PC-3 (cell line): ENCODE results near the gene SPON2. TPM values are rescaled to one million over a fixed set of nuclear protein-coding genes. Genes with fewer than 3 reads are reported as not detected.

Experiments
- ATAC-seq: fragments of 200-7000 bp; cut with Tn5 transposase; 2 replicates; pipeline ENCODE4 v1.9.1; 2020; ENCODE audit warnings: mild to moderate bottlenecking, moderate library complexity
- BruUV-seq: library from RNA; stranded (reverse); fragments of 400-500 nt; replicated peaks from 2 replicates; lab custom pipeline; 2021; lab: Mats Ljungman, UMichigan
- CTCF ChIA-PET: fragments of 300-600 bp; sonication (Branson Sonifier 250); formaldehyde crosslinking; loops from one replicate; lab custom pipeline; 2022; ENCODE audit warnings: antibody characterized with exemption; lab: Charles Lee
- POLR2A ChIA-PET: fragments of 300-600 bp; sonication (Branson Sonifier 250); formaldehyde crosslinking; loops from one replicate; lab custom pipeline; 2022; ENCODE audit warnings: antibody characterized with exemption; ENCODE audit not compliant: unreplicated experiment; lab: Charles Lee
- DNase-seq: peaks from one replicate; pipeline ENCODE4 v3.0.0-alpha.2; 2015
- H2AFZ ChIP-seq: fragments of 300-600 bp; sonication (generic); 2 replicates; pipeline ENCODE4 v1.6.0; 2016; ENCODE audit warnings: antibody characterized with exemption, low read length
- H3F3A ChIP-seq: fragments of 300-600 bp; sonication (generic); one replicate; pipeline ENCODE4 v1.6.0; 2017; ENCODE audit warnings: antibody characterized with exemption, low read length, control low read depth, mild to moderate bottlenecking; ENCODE audit not compliant: unreplicated experiment
- H3K27ac ChIP-seq: fragments of 300-600 bp; sonication (generic); 2 replicates; pipeline ENCODE4 v1.5.1; 2016; ENCODE audit warnings: mild to moderate bottlenecking, low read length
- H3K27me3 ChIP-seq: fragments of 300-600 bp; sonication (generic); 2 replicates; pipeline ENCODE4 v1.6.1; 2016; ENCODE audit warnings: low read length, mixed read lengths
- H3K36me3 ChIP-seq: fragments of 300-600 bp; sonication (generic); 2 replicates; pipeline ENCODE4 v1.6.1; 2016; ENCODE audit warnings: low read depth, mixed run types, low read length, mixed read lengths
- H3K4me1 ChIP-seq: fragments of 300-600 bp; sonication (generic); 2 replicates; pipeline ENCODE4 v1.5.1; 2016; ENCODE audit warnings: low read length; ENCODE audit not compliant: insufficient read depth
- H3K4me2 ChIP-seq: fragments of 300-600 bp; sonication (generic); 2 replicates; pipeline ENCODE4 v1.6.0; 2016; ENCODE audit warnings: low read length
- H3K4me3 ChIP-seq: fragments of 300-600 bp; sonication (generic); 2 replicates; pipeline ENCODE4 v1.5.1; 2016; ENCODE audit warnings: mild to moderate bottlenecking, low read length, mixed read lengths
- H3K79me2 ChIP-seq: fragments of 300-600 bp; sonication (generic); 2 replicates; pipeline ENCODE4 v1.6.1; 2017; ENCODE audit warnings: low read length, mixed read lengths
- H3K9ac ChIP-seq: fragments of 300-600 bp; sonication (generic); 2 replicates; pipeline ENCODE4 v1.6.0; 2016; ENCODE audit warnings: mild to moderate bottlenecking, low read length
- H3K9me2 ChIP-seq: fragments of 300-600 bp; sonication (generic); replicated peaks from 2 replicates; pipeline ENCODE4 v1.6.1; 2016; ENCODE audit warnings: mixed run types, low read length, mixed read lengths
- H3K9me3 ChIP-seq: fragments of 300-600 bp; sonication (generic); 2 replicates; pipeline ENCODE4 v1.6.1; 2016; ENCODE audit warnings: low read length, mixed read lengths
- H4K20me1 ChIP-seq: fragments of 300-600 bp; sonication (generic); 2 replicates; pipeline ENCODE4 v1.6.1; 2016; ENCODE audit warnings: low read length, mixed read lengths
- CTCF ChIP-seq: fragments of 300-600 bp; sonication (generic); conservative IDR thresholded peaks from 2 replicates; pipeline ENCODE4 v1.5.1; 2017; ENCODE audit warnings: antibody characterized with exemption, low read depth, mild to moderate bottlenecking, low read length
- EZH2 ChIP-seq: fragments of 300-600 bp; sonication (generic); IDR thresholded peaks from one replicate; pipeline ENCODE4 v1.6.1; 2017; ENCODE audit warnings: antibody characterized with exemption, mild to moderate bottlenecking, low read length; ENCODE audit not compliant: unreplicated experiment
- EZH2phosphoT487 ChIP-seq: fragments of 300-600 bp; sonication (generic); IDR thresholded peaks from 2 replicates; pipeline ENCODE4 v1.6.1; 2018; ENCODE audit warnings: mild to moderate bottlenecking, antibody characterized with exemption, low read length, borderline replicate concordance
- intact Hi-C: fragments of 100-400 bp; cut with micrococcal nuclease; formaldehyde crosslinking; loops from 2 replicates; pipeline ENCODE4 v1.9.0; 2023
- total RNA-seq: library from RNA; depleted of rRNA; stranded (reverse); fragments of >200 nt; gene quantifications from 2 replicates; pipeline ENCODE4 v1.2.3, GENCODE V29; 2014

The SPON2 gene
- total RNA-seq, 1 experiment from 2014 or later: 0.80 TPM

- no peaks in the 10 kb centered on the region for H3K79me2 ChIP-seq
- no peak overlapping the region for H3K27ac ChIP-seq
- H3K4me3 ChIP-seq: no peak overlapping the region
- no peaks in the 10 kb centered on the region for H3F3A ChIP-seq
- no peaks in the 10 kb centered on the region for H3K9me3 ChIP-seq
- ATAC-seq (no peak), DNase-seq (no peak)
- no TSS peak for BruUV-seq
- no peak overlapping the region for H2AFZ ChIP-seq
- ChIA-PET POLR2A (no interaction called here), CTCF (no interaction called here)
- no peaks in the 10 kb centered on the region for H3K9me2 ChIP-seq
- H3K4me1 ChIP-seq: peaks cover 5% of the 10 kb centered on the region; the same call in 1 of the 2 replicates
- no peak overlapping the region for H3K4me2 ChIP-seq
- no peak overlapping the region for H3K9ac ChIP-seq
- H3K36me3 ChIP-seq: no peaks in the 10 kb centered on the region
- H4K20me1 ChIP-seq: no peaks in the 10 kb centered on the region
- TF ChIP-seq EZH2 (no peak), EZH2phosphoT487 (no peak), CTCF (no peak)
- H3K27me3 ChIP-seq: peaks cover 15% of the 10 kb centered on the region
- intact Hi-C loops: no loop called here
These were observed 2.7 kb upstream of the SPON2 start for GRCh38 chr4:1174941-1175634.

- TF ChIP-seq EZH2phosphoT487 (no peak), CTCF (no peak), EZH2 (no peak)
- no peaks in the 10 kb centered on the region for H3F3A ChIP-seq
- no peak overlapping the region for H3K4me2 ChIP-seq
- ChIA-PET POLR2A (no interaction called here), CTCF (no interaction called here)
- H3K9me2 ChIP-seq: no peaks in the 10 kb centered on the region
- no peaks in the 10 kb centered on the region for H3K36me3 ChIP-seq
- no peak overlapping the region for H3K9ac ChIP-seq
- H3K27ac ChIP-seq: no peak overlapping the region
- BruUV-seq: no TSS peak
- H3K4me3 ChIP-seq: no peak overlapping the region
- peaks cover 15% of the 10 kb centered on the region for H3K27me3 ChIP-seq
- ATAC-seq: no peak
- intact Hi-C loops: no loop called here
- no peaks in the 10 kb centered on the region for H4K20me1 ChIP-seq
- no peak for DNase-seq
- peaks cover 5% of the 10 kb centered on the region; the same call in 1 of the 2 replicates for H3K4me1 ChIP-seq
- H3K79me2 ChIP-seq: no peaks in the 10 kb centered on the region
- no peaks in the 10 kb centered on the region for H3K9me3 ChIP-seq
- H2AFZ ChIP-seq: no peak overlapping the region
These were observed 781 bp upstream of the SPON2 start for GRCh38 chr4:1172971-1173757.
